GM13976 (cell line): Measurements from ENCODE around the gene ADGRE2.

Source experiments
- DNase-seq: peaks from one replicate; pipeline ENCODE4 v3.0.0; 2012; ENCODE audit warnings: low spot score
- CTCF ChIP-seq: IDR thresholded peaks from 2 replicates; pipeline ENCODE4 v1.5.1; 2012; ENCODE audit warnings: borderline replicate concordance, mild to moderate bottlenecking; ENCODE audit not compliant: insufficient read depth; ENCODE audit errors: extremely low read depth, missing control alignments, control extremely low read depth
- in situ Hi-C: fragments of 300-500 bp; cut with MboI; formaldehyde crosslinking; loops from one replicate; pipeline ENCODE4 v1.12.0; 2022; ENCODE audit warnings: low sequenced_read_pairs, mixed read lengths, inconsistent platforms; ENCODE audit not compliant: unreplicated experiment

The ADGRE2 gene

GRCh38 chr19:14748601-14749000, 29.8 kb downstream of the ADGRE2 start:
- in situ Hi-C loops = no loop called here

GRCh38 chr19:14746886-14747285, 31.5 kb downstream of the ADGRE2 start:
- in situ Hi-C loops = no loop called here
- DNase-seq = no peak

More at GRCh38 chr19:14748601-14749000, 29.8 kb downstream of the ADGRE2 start:
- no peak for TF ChIP-seq CTCF
- DNase-seq = no peak

GRCh38 chr19:14735915-14736314, 42.4 kb downstream of the ADGRE2 start:
- no peak for DNase-seq
- in situ Hi-C loops = no loop called here
- no peak for TF ChIP-seq CTCF

More at GRCh38 chr19:14746886-14747285, 31.5 kb downstream of the ADGRE2 start:
- TF ChIP-seq CTCF = no peak

- DNase-seq = no peak
- in situ Hi-C loops = no loop called here
- TF ChIP-seq CTCF = no peak
Observed at GRCh38 chr19:14733574-14733973, 44.8 kb downstream of the ADGRE2 start.

- no peak for TF ChIP-seq CTCF
- no peak for DNase-seq
- in situ Hi-C loops = no loop called here
Observed at GRCh38 chr19:14732510-14732909, 45.9 kb downstream of the ADGRE2 start.

- in situ Hi-C loops = no loop called here
- no peak for TF ChIP-seq CTCF
- no peak for DNase-seq
Observed at GRCh38 chr19:14731200-14731599, 47.2 kb downstream of the ADGRE2 start.

GRCh38 chr19:14728595-14728994, 49.8 kb downstream of the ADGRE2 start:
- in situ Hi-C loops = no loop called here
- DNase-seq = no peak
- no peak for TF ChIP-seq CTCF
